Measurements from ENCODE around the gene GJD3.
"Not testable (repeated sequence)": the region's sequence is repeated elsewhere in the genome, so short reads cannot be mapped to it uniquely, and the experiment has no call there.

The GJD3 gene

DNA sequence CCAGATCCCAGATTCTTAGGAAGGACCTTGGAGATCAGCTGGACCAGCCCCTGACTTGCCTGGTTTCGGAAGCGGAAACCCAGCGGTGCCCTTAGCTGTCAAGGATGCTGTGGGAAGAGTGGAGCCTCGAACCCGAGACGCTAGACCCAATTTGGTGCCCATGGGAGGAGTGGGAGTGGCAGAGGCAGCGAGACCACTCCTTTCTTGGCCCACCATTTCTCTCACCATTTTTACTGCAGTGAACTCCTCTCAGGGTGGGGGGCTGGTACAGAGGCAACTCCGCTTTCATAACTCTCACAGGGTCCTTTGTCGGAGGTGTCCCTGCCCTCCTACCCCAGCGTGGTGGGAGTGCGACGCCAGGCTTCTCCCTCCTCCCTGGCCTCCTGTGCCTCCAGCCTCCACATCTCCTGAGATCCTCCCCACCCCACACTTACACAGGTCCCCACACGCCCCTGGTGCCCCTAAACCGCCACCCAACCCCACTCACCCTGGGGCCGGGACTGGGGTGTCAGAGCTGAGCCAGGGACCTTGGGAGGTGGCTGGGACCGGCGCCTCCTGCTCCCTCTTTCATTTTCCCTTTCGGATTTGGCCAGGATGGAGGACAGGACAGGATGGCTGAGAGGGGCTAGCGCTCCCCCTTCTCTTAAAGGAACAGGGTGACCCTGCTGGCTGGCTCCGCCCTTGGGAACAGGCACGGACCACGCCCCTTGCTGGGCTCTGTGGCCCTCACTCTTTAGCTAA lies at the start of gene GJD3:
Gene GJD3, minus strand, starts transcription at position 617 of the 741 bp plus-strand sequence. CDS start 922 bp downstream, outside the sequence.
- ATAC-seq = no peak
- TF ChIP-seq, protein P1, sequence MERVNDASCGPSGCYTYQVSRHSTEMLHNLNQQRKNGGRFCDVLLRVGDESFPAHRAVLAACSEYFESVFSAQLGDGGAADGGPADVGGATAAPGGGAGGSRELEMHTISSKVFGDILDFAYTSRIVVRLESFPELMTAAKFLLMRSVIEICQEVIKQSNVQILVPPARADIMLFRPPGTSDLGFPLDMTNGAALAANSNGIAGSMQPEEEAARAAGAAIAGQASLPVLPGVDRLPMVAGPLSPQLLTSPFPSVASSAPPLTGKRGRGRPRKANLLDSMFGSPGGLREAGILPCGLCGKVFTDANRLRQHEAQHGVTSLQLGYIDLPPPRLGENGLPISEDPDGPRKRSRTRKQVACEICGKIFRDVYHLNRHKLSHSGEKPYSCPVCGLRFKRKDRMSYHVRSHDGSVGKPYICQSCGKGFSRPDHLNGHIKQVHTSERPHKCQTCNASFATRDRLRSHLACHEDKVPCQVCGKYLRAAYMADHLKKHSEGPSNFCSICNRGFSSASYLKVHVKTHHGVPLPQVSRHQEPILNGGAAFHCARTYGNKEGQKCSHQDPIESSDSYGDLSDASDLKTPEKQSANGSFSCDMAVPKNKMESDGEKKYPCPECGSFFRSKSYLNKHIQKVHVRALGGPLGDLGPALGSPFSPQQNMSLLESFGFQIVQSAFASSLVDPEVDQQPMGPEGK (CRISPR knock-in tag; IDR thresholded peaks at IDR 0.05; ENCODE audit: borderline replicate concordance) = no peak
- TF ChIP-seq, protein P2, sequence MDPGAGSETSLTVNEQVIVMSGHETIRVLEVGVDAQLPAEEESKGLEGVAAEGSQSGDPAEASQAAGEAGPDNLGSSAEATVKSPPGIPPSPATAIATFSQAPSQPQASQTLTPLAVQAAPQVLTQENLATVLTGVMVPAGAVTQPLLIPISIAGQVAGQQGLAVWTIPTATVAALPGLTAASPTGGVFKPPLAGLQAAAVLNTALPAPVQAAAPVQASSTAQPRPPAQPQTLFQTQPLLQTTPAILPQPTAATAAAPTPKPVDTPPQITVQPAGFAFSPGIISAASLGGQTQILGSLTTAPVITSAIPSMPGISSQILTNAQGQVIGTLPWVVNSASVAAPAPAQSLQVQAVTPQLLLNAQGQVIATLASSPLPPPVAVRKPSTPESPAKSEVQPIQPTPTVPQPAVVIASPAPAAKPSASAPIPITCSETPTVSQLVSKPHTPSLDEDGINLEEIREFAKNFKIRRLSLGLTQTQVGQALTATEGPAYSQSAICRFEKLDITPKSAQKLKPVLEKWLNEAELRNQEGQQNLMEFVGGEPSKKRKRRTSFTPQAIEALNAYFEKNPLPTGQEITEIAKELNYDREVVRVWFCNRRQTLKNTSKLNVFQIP (CRISPR knock-in tag; IDR thresholded peaks at IDR 0.05; ENCODE audit: borderline replicate concordance, low read depth) = no peak
- TF ChIP-seq CSDC2 (CRISPR knock-in tag; IDR thresholded peaks at IDR 0.05) (no peak), ZFP3 (CRISPR knock-in tag; IDR thresholded peaks at IDR 0.05) (no peak), RARB (CRISPR knock-in tag; IDR thresholded peaks at IDR 0.05) (no peak), ZNF565 (CRISPR knock-in tag; conservative IDR thresholded peaks at IDR 0.05; ENCODE audit: low read depth) (no peak), ARNTL (CRISPR knock-in tag; IDR thresholded peaks at IDR 0.05; ENCODE audit: borderline replicate concordance, low read depth) (no peak), TCF4 (CRISPR knock-in tag; IDR thresholded peaks at IDR 0.05; ENCODE audit: borderline replicate concordance) (no peak), GLIS3 (CRISPR knock-in tag; IDR thresholded peaks at IDR 0.05) (no peak), ISL1 (CRISPR knock-in tag; IDR thresholded peaks at IDR 0.05) (no peak), BACH2 (CRISPR knock-in tag; IDR thresholded peaks at IDR 0.05; ENCODE audit: borderline replicate concordance) (no peak)

GRCh38 chr17:40414312-40414711 lies 49.8 kb upstream of the GJD3 start:
- not testable (repeated sequence) for ATAC-seq

- TF ChIP-seq ZC3H10 (CRISPR knock-in tag; IDR thresholded peaks at IDR 0.05) (no peak), CREB5 (CRISPR knock-in tag; IDR thresholded peaks at IDR 0.05; ENCODE audit: low read depth) (no peak), ZNF565 (CRISPR knock-in tag; conservative IDR thresholded peaks at IDR 0.05; ENCODE audit: low read depth) (no peak), ZNF8 (CRISPR knock-in tag; IDR thresholded peaks at IDR 0.05) (no peak), BACH2 (CRISPR knock-in tag; IDR thresholded peaks at IDR 0.05; ENCODE audit: borderline replicate concordance) (no peak), ZFP3 (CRISPR knock-in tag; IDR thresholded peaks at IDR 0.05) (no peak), TOX (CRISPR knock-in tag; IDR thresholded peaks at IDR 0.05; ENCODE audit: borderline replicate concordance) (no peak), RARB (CRISPR knock-in tag; IDR thresholded peaks at IDR 0.05) (no peak), GLIS3 (CRISPR knock-in tag; IDR thresholded peaks at IDR 0.05) (no peak), ARNTL (CRISPR knock-in tag; IDR thresholded peaks at IDR 0.05; ENCODE audit: borderline replicate concordance, low read depth) (no peak), TCF4 (CRISPR knock-in tag; IDR thresholded peaks at IDR 0.05; ENCODE audit: borderline replicate concordance) (no peak)
- TF ChIP-seq, protein P1 (CRISPR knock-in tag; IDR thresholded peaks at IDR 0.05; ENCODE audit: borderline replicate concordance) = no peak
- no peak for ATAC-seq
These were observed 48.3 kb upstream of the GJD3 start for GRCh38 chr17:40412880-40413279.

DNA sequence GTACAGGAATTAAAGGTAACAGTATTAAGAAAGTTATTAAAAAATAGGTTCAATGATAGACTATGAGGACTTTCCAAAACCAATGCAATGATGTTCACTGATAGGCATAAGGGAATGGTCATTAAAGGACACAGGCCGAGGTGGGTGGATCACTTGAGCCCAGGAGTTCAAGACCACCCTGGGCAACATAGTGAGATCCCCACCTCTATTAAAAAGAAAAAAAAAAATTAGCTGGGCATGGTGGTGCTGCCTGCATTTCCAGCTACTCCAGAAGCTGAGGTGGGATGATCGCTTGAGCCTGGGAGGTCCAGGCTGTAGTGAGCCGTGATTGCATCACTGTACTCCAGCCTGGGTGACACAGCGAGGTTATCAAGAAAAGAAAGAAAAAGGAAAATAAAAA lies 47.3 kb upstream of the GJD3 start:
- TF ChIP-seq ZNF8 (CRISPR knock-in tag; IDR thresholded peaks at IDR 0.05) (no peak), RARB (CRISPR knock-in tag; IDR thresholded peaks at IDR 0.05) (no peak), ARNTL (CRISPR knock-in tag; IDR thresholded peaks at IDR 0.05; ENCODE audit: borderline replicate concordance, low read depth) (no peak), TCF4 (CRISPR knock-in tag; IDR thresholded peaks at IDR 0.05; ENCODE audit: borderline replicate concordance) (no peak), ZNF565 (CRISPR knock-in tag; conservative IDR thresholded peaks at IDR 0.05; ENCODE audit: low read depth) (no peak), OSR1 (CRISPR knock-in tag; IDR thresholded peaks at IDR 0.05) (no peak), TSHZ2 (CRISPR knock-in tag; IDR thresholded peaks at IDR 0.05) (no peak), PPARA (CRISPR knock-in tag; IDR thresholded peaks at IDR 0.05; ENCODE audit: borderline replicate concordance) (no peak), CSDC2 (CRISPR knock-in tag; IDR thresholded peaks at IDR 0.05) (no peak), ZFP30 (CRISPR knock-in tag; IDR thresholded peaks at IDR 0.05) (no peak), BACH2 (CRISPR knock-in tag; IDR thresholded peaks at IDR 0.05; ENCODE audit: borderline replicate concordance) (no peak), ZFP3 (CRISPR knock-in tag; IDR thresholded peaks at IDR 0.05) (no peak), ESRRG (CRISPR knock-in tag; IDR thresholded peaks at IDR 0.05) (no peak)
- TF ChIP-seq, protein P1 (CRISPR knock-in tag; IDR thresholded peaks at IDR 0.05; ENCODE audit: borderline replicate concordance) = no peak
- no peak for ATAC-seq
